ENCODE measurements around the gene FGF22. TPM values are rescaled to one million over a fixed set of nuclear protein-coding genes. Genes with fewer than 3 reads are reported as not detected.
"Not testable (repeated sequence)": the region's sequence is repeated elsewhere in the genome, so short reads cannot be mapped to it uniquely, and the experiment has no call there.

The FGF22 gene
- polyA plus RNA-seq, 1 experiment: 0.05 TPM

- no peak overlapping the region for H3K4me3 ChIP-seq (ENCODE audit: low read depth, low read length)
- H3K36me3 ChIP-seq (ENCODE audit: control insufficient read depth, insufficient read depth, low read length): peaks cover 5% of the 10 kb centered on the region
- DNase-seq (ENCODE audit: low read depth): no peak
- CTCF ChIA-PET: interaction anchor here (1.0 to 1.6 kb wide), 2 partner anchors 41 to 44 kb away, joined by 3 to 4 read pairs; no protein-coding TSS in a partner anchor
- peak; percentile 36 for TF ChIP-seq CTCF (IDR thresholded peaks at IDR 0.05; ENCODE audit: insufficient read depth, low read depth, low read length)
- no peaks in the 10 kb centered on the region for H3K27me3 ChIP-seq (ENCODE audit: control insufficient read depth, insufficient read depth, low read length)
- POLR2A ChIA-PET: no interaction called here
Measured at GRCh38 chr19:628168-628567, 11.5 kb upstream of the FGF22 start.

- H3K4me3 ChIP-seq (ENCODE audit: low read depth, low read length); DNase-seq (ENCODE audit: low read depth); H3K27me3 ChIP-seq (ENCODE audit: control insufficient read depth, insufficient read depth, low read length); CTCF ChIA-PET; POLR2A ChIA-PET; H3K36me3 ChIP-seq (ENCODE audit: control insufficient read depth, insufficient read depth, low read length): not testable (repeated sequence)
Measured at GRCh38 chr19:629515-629914, 10.2 kb upstream of the FGF22 start.

GRCh38 chr19:629961-630714, 9.5 kb upstream of the FGF22 start:
- H3K27me3 ChIP-seq (ENCODE audit: control insufficient read depth, insufficient read depth, low read length): no peaks in the 10 kb centered on the region
- no peak for TF ChIP-seq CTCF (IDR thresholded peaks at IDR 0.05; ENCODE audit: insufficient read depth, low read depth, low read length)
- no peak for DNase-seq (ENCODE audit: low read depth)
- CTCF ChIA-PET: no interaction called here
- POLR2A ChIA-PET: no interaction called here
- no peak overlapping the region for H3K4me3 ChIP-seq (ENCODE audit: low read depth, low read length)
- peaks cover 2% of the 10 kb centered on the region for H3K36me3 ChIP-seq (ENCODE audit: control insufficient read depth, insufficient read depth, low read length)

GRCh38 chr19:632579-633067, 7.1 kb upstream of the FGF22 start:
- ChIA-PET CTCF (interaction anchor here (0.6 to 2.7 kb wide), 3 partner anchors 9 to 470 kb away, joined by 3 to 7 read pairs (median 3); no protein-coding TSS in a partner anchor), POLR2A (no interaction called here)
- Histone ChIP-seq H3K27me3 (ENCODE audit: control insufficient read depth, insufficient read depth, low read length) (no peaks in the 10 kb centered on the region), H3K36me3 (ENCODE audit: control insufficient read depth, insufficient read depth, low read length) (no peaks in the 10 kb centered on the region; the same call in 1 of the 2 replicates), H3K4me3 (ENCODE audit: low read depth, low read length) (peak overlapping the region; percentile 47)
- no peak for DNase-seq (ENCODE audit: low read depth)
- TF ChIP-seq CTCF (IDR thresholded peaks at IDR 0.05; ENCODE audit: insufficient read depth, low read depth, low read length): no peak

GRCh38 chr19:633068-633785, 6.5 kb upstream of the FGF22 start, which contains the start of gene POLRMT:
Gene POLRMT, minus strand, starts transcription at chr19:633537. Its CDS starts 25 bp downstream, at chr19:633512.
- POLR2A ChIA-PET: interaction anchor here (0.5 kb wide), 1 partner anchor 60 kb away, joined by 6 read pairs; no protein-coding TSS in a partner anchor
- Histone ChIP-seq H3K27me3 (ENCODE audit: control insufficient read depth, insufficient read depth, low read length) (no peaks in the 10 kb centered on the region), H3K4me3 (ENCODE audit: low read depth, low read length) (peak within 1 kb of the TSS; percentile 80), H3K36me3 (ENCODE audit: control insufficient read depth, insufficient read depth, low read length) (no peaks in the 10 kb centered on the region; the same call in 1 of the 2 replicates)
- CTCF ChIA-PET: interaction anchor here (2.7 kb wide), 1 partner anchor 49 kb away, joined by 7 read pairs; no protein-coding TSS in a partner anchor
- peak; percentile 89 for DNase-seq (ENCODE audit: low read depth)
- TF ChIP-seq CTCF (IDR thresholded peaks at IDR 0.05; ENCODE audit: insufficient read depth, low read depth, low read length): no peak
